CD4-positive, alpha-beta T cell treated with Interleukin-10 for 1 hour (primary cell): ENCODE measurements around the gene CIRBP.

ENCODE experiments used
- DNase-seq: peaks from one replicate; pipeline ENCODE4 v3.0.0-alpha.2; 2020

CIRBP gene

GRCh38 chr19:1281569-1282287, 12.6 kb downstream of the CIRBP start:
- no peak for DNase-seq

DNA sequence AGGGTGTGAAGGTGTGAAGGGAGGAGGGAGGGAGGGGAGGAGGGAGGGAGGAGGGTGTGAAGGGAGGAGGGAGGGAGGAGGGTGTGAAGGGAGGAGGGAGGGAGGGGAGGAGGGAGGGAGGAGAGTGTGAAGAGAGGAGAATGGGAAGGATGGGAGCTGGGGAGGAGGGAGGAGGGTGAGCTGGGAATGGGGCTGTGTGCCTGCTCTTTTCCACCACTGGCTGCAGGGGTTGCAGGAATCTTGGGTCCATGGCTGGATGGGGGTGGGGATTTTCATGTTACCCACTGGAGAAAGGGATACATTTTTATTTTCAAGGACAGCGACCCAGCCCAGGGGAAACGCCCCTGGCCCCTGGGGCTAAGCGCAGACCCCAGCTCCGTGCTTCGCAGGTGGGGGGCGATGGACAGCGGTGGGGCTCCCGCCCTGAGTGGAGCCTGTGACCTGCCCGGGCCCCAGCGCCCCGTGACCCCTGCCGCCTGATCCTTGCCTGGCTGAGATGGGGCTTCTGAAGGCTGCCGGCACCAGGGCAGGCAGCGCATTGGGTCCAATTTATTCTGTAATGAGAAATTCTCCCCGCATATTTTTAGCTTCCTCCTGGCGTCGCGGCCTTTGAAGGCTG, 13.6 kb downstream of the CIRBP start:
- DNase-seq = no peak

DNA sequence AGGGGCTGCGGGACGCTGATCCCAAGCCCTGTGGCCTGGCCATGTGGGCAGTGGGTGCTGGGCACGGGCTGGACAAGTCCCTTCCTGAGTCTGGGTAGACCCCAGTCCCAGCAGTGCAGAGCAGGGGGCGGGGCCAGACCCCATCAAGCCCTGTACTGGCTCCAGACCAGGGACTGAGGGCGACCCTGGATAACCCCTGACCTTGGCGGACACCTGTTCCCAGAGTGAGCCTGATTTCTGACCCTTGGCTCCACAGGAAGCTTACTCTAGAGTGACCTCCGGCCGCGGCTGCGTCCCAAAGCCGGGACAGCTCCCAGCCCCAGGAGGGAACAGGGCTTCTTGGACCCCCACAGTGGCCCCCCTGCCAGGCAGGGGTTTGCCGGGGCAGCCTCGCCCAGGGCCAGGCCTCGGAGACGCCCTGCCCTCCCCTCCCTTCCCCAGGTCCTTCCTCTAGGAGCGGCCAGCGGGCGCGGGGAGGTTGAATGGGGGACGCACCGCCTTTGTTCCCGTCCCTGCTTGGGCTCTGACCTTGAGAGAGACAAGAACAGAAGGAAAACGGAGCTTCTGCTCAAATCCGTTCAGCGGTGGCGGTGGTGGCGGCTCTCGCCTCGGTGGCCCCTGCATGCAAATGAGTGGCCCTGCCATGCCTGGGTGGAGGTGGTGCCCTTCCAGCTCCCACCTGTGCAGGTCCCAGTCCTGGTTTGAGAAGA, 14.2 kb downstream of the CIRBP start:
- DNase-seq = no peak

- no peak for DNase-seq
Measured at GRCh38 chr19:1283917-1284292, 14.8 kb downstream of the CIRBP start.

- no peak for DNase-seq
Measured at GRCh38 chr19:1284293-1284978, 15.3 kb downstream of the CIRBP start.

GRCh38 chr19:1284979-1285736, 16.0 kb downstream of the CIRBP start:
- no peak for DNase-seq

- DNase-seq = no peak
Measured at GRCh38 chr19:1285737-1286360, 16.7 kb downstream of the CIRBP start, which contains the start of gene EFNA2. TSS of gene EFNA2 (plus strand) at chr19:1285873. CDS start at chr19:1286169, 296 bp downstream.

DNA sequence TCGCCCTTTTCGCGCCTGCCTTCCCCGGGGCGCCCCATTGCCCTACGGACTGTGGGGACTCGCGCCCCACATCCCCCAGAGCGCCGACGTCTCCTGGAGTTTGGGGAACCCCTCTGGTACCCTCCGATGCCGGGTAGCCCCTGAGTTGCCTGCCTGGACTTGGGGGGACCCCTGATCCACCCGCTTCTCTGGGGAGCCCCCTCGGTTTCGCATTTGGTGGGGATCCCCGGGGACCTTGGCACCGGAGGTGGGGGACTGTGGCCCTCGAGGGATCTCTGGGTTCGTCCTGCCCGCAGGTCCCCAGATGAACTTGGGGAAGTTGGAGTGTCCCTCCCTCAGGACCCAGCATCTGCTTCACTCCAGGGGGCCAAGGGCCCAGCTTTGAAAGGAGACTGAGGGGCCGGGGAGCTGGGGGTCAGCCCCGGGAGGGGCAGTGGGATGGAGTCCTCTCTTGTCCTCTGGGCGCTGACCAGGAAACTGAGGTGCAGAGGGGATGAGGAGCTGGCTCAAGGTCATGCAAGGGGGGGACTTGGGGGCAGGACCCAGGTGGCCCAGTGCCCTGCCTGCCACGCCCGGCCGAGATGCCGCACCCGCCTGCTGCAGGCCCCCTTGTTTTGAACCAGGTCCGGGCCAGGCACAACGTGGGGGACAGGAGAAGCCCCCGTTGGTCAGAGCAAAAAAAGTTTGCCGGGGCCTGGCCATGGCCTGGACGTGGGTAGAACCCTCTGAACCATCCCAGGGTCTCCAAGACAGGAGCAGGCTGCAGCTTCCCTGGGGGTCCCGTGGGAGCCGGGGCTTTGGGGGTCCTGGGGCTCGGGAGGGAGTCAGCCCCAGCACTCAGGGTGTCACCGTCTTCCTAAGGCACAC, 17.6 kb downstream of the CIRBP start:
- no peak for DNase-seq

DNA sequence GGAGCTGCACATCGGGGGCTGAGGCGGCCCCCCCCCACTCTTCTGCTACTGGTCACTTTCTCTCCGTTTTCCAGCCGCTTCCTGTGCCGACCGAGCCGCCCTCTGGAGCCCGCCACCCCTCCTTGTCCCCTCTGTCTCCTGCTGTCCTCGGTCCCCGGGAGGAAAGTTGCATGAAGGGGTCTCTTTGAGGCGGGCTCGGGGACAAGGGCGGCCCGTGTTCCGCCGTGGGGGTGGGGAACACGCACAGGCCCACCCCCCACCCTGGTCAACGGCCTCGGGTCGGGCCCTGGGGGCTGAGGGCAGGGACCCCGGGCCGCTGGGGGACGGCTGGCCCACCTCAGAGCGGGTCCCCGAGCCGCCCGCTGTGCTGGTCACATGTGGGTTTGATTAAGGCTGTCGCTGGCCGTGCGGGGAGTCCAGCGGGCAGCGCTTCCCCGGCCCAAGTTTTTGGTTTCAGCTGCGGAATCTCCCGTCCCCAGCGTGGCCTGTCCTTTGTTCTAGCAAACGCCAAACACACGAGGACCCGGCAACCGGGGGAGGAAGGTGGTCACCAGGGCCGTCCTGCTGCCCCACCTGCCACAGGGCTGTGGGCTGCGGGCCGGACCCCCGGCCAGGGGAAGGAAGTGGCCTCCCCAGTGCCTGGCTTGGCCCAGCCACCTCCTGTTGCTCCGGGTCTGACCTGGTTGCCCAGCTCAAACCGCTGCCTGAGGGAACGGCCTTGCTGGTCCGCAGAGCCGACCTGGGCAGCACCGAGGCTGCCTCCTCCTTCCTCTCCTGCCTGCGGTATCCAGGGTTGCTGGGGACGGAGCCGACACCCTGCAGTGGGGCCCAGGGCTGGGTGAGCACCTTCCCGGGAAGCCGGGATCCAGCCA, 18.5 kb downstream of the CIRBP start:
- no peak for DNase-seq

- no peak for DNase-seq
Measured at GRCh38 chr19:1288226-1288612, 19.1 kb downstream of the CIRBP start.

DNA sequence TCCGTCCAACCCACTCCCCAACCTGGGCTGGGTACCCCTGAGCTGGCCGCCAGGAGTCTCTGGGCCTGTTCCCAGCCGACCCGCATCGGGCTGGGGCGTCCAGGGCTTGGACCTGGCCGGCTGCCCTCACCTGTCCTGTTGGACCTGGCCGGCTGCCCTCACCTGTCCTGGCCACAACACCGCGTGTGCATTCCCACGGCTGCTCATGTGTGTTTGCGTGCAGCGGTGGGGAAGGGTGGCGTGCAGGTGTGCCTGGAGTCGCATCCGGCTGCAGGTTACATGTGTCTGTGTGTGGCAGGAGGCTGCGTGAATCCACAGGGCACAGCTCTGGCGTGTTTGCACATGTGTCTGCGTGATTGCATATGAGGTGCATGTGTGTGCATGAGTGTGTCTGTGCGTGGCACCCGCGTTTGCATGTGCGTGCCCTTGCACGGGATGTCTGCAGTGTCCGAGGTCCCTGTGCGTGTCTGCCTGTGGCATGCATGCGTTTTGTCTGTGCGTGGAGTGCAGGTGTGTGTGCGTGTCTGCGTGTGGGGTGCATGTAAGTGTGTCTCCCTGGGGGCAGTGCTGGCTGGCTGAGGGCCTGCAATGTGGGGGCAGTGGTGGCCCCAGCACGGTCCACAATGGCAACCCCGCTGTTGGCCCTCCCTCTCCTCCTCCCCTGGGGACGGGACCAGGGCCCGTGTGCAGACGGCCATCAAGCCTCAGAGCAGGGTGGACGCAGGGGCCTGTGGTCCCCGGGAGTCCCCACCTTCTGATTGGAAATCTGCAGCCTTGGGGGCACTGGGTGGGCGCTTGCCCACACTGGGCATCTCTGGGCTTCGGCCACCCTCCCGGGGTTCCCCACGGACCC, 19.9 kb downstream of the CIRBP start:
- no peak for DNase-seq

GRCh38 chr19:1289686-1290025, 20.5 kb downstream of the CIRBP start:
- DNase-seq = no peak

- DNase-seq = no peak
Measured at GRCh38 chr19:1290196-1290702, 21.1 kb downstream of the CIRBP start.

GRCh38 chr19:1290703-1291651, 21.8 kb downstream of the CIRBP start:
- no peak for DNase-seq

DNA sequence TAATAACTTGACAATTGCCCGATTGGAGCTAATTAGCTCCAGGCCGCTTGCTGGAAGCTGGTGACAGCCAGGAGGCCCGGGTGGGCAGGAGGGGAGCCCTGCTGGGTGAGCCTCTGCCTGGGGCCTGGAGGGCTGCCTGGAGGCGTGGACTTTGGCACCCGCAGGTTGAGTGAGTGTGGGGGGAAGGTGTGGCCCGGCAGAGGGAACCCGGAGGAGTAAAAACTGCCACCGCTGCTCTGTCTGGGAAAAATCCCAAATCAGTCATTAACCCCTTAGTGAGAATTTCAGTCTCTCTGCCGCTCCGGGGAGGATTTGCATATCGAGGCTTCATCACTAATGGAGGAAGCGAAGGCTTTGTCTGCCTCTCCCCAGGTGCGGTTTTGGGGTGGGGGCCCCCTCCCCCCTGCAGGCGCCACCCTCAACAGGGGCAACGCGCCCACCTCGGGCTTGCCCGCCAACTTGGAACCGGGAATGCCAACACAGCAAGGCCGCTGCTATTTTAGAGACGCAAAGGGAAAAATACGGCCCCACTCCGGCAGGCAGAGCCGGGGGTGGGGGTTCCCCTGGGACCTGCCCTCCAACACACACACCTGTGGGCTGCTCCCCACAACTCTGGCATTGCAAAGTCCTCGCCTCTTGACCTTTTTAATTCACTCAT, 22.8 kb downstream of the CIRBP start:
- DNase-seq = no peak

DNA sequence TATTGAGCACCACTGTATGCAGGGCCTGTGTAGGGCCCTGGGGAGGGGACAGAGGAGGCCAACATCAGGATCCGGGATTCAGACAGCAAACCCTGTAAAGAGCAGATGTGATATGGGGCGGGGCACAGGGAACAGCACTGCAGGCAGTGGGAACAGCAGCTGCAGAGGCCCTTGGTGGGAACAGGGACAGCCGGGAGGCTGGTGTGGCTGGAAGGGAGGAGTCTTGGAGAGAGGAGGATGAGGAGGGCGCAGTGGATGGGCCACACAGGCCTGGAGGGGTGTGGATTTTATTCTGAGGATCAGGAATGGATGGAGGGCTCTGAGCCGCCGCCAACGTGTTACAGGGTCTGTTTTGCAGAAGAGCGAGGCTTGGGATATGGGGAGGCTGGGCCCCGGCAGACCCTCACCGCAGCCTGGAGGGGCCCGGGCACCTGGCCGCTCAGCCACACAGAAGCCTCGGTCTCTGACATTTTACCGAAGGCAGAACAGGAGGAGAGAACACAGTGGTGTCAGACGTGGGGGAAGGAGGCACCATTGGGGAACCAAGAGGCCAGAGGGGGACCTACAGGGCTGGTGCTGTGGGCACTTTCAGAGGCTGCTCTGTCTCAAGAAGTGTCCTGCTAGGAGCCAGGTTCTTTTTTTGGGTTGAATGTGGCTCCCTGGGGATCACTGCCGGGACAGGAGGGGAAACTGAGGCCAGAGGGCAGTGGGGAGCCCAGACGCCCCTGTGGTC, 23.5 kb downstream of the CIRBP start:
- no peak for DNase-seq
